GM19467 (cell line): Measurements from ENCODE around the gene CNNM3.

Source experiments
- ATAC-seq: cut with Tn5 transposase; IDR thresholded peaks from one replicate; pipeline ENCODE4 v1.9.1; 2021; ENCODE audit warnings: mild to moderate bottlenecking, moderate library complexity; ENCODE audit not compliant: unreplicated experiment

Gene CNNM3

GRCh38 chr2:96874198-96874831 is 58.2 kb downstream of the CNNM3 start:
- peak; percentile 49 for ATAC-seq

- no peak for ATAC-seq
These were observed 59.6 kb downstream of the CNNM3 start for GRCh38 chr2:96875498-96876268.

DNA sequence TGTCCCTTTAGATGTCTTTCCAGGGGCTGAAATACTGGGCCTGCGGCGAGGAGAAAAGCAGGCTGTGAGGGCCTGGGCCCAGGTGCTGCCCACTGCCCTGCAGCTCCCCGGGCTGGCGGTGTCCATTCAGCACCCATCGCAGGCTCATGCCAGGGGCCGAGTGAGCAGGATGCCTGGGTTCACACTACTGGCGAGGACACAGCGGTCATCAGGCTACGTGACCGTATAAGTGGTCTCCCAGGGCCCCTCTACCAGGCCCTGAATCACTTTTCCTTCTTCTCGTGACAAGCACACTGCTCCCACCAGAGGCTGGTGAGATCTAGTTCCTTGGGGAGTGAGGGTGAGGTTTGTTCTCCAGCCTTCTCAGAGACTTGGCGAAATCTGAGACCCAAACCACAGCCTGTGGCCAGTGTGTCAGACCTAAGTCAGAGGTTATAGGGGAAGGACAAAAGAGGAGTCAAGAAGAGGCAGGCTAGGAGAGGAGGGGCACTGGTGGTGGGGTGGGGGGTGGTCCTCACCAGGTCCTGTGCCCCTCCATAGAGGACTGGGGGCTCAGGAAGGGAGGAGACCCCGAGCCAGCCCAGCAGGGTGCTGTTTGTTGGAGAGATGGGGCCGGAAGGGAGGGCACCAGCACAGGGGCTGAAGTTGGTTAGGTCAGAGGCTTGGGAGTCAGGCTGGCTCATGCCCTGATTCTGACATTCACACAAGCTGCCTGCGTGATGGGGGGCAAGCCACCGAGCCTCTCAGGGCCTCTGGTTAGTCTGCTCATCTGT is 60.4 kb downstream of the CNNM3 start:
- no peak for ATAC-seq

- ATAC-seq, result no peak
These were observed 61.0 kb downstream of the CNNM3 start for GRCh38 chr2:96877042-96877451.

GRCh38 chr2:96877631-96878092 is 61.6 kb downstream of the CNNM3 start:
- no peak for ATAC-seq

- no peak for ATAC-seq
These were observed 62.1 kb downstream of the CNNM3 start for GRCh38 chr2:96878171-96878570.

- no peak for ATAC-seq
These were observed 62.9 kb downstream of the CNNM3 start for GRCh38 chr2:96878796-96879544.

- ATAC-seq, result no peak
These were observed 63.5 kb downstream of the CNNM3 start for GRCh38 chr2:96879545-96880040.

DNA sequence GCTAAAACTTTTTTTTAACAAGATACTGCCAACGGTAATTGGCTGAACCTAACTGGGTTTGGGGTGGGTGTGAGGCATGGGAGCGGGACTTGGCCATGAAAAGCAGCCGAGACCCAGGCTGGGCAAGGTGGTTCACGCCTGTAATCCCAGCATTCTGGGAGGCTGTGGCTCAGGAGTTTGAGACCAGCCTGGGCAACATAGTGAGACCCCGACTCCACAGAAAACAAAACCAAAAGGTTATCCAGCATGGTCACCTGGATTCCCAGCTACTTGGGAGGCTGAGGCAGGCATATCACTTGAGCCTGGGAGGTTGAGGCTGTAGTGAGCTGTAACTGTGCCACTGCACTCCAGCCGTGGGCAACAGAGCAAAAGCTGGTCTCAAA is 64.8 kb downstream of the CNNM3 start:
- no peak for ATAC-seq

- ATAC-seq, result no peak
These were observed 65.5 kb downstream of the CNNM3 start for GRCh38 chr2:96881349-96882195.

DNA sequence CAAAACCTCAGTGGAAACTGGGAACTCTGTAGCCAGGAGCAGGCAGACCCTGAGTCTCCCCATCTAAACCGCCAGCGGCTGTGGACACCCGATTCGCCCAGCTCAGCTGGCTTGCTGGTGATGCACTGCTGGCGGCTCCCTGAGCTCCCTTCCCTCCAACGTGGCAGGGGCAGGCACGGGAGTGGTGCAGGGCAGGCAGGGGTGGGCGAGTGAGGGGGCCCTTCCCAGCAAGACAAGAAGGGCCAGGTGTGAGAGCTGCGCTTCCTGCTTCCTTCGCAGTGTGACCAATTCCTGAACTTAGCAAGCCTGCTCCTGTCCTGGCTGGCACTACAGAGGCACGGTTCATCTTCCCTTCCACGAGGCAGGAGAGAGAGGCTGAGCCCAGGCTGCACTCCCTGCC is 66.2 kb downstream of the CNNM3 start:
- ATAC-seq, result no peak

- no peak for ATAC-seq
These were observed 66.8 kb downstream of the CNNM3 start for GRCh38 chr2:96882906-96883305.

DNA sequence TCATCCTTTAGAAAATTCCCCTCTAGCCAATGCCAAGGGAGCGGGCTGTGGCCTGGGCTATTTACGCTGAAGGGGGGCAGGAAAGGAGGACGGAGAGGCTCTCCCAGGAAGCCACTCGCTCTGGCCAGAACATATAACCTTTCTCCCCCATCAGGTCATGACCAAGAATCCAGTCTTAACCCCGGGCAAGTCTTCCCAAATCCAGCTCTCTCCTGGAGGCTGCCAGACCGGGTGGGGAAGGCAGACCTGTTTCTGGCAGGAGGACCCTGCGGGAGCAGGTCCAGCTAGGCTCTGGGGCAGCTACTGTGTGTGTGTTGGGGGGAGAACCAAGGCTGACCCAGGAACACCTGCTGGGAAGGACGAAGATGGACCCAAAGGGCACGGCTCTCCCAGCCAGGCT is 67.2 kb downstream of the CNNM3 start:
- ATAC-seq, result no peak
